DOHH2 (cell line): ENCODE measurements around the gene BNC2.

Source experiments
- H3F3A ChIP-seq: fragments of 200-600 bp; sonication (generic), shearing (Covaris generic); 2 replicates; pipeline ENCODE4 v1.6.0; 2016; ENCODE audit warnings: antibody characterized with exemption, mild to moderate bottlenecking; ENCODE audit not compliant: control insufficient read depth, insufficient read depth
- H3K27ac ChIP-seq: fragments of 200-600 bp; sonication (generic); 2 replicates; pipeline ENCODE4 v1.5.1; 2014; ENCODE audit warnings: low read depth, mild to moderate bottlenecking, low read length, moderate library complexity
- H3K27me3 ChIP-seq: fragments of 200-600 bp; sonication (generic); 2 replicates; pipeline ENCODE4 v1.6.1; 2014; ENCODE audit warnings: mild to moderate bottlenecking, low read length, mixed read lengths; ENCODE audit not compliant: control insufficient read depth
- H3K36me3 ChIP-seq: fragments of 200-600 bp; sonication (generic); 2 replicates; pipeline ENCODE4 v1.6.1; 2014; ENCODE audit warnings: mild to moderate bottlenecking, low read length, moderate library complexity, mixed read lengths; ENCODE audit not compliant: control insufficient read depth
- H3K4me1 ChIP-seq: fragments of 200-600 bp; sonication (generic); 2 replicates; pipeline ENCODE4 v1.6.1; 2014; ENCODE audit warnings: mild to moderate bottlenecking, low read length, mixed read lengths; ENCODE audit not compliant: control insufficient read depth
- H3K4me2 ChIP-seq: fragments of 200-600 bp; sonication (generic); 2 replicates; pipeline ENCODE4 v1.6.0; 2014; ENCODE audit warnings: mild to moderate bottlenecking, low read length, moderate library complexity
- H3K4me3 ChIP-seq: fragments of 200-600 bp; sonication (generic); 2 replicates; pipeline ENCODE4 v1.5.1; 2014; ENCODE audit warnings: mild to moderate bottlenecking, low read length, mixed read lengths
- H3K79me2 ChIP-seq: fragments of 200-600 bp; sonication (generic); 2 replicates; pipeline ENCODE4 v1.6.1; 2014; ENCODE audit warnings: mild to moderate bottlenecking, low read length, mixed read lengths; ENCODE audit not compliant: control insufficient read depth
- H3K9me2 ChIP-seq: fragments of 200-600 bp; sonication (generic); replicated peaks from 2 replicates; pipeline ENCODE4 v1.6.1; 2014; ENCODE audit warnings: mild to moderate bottlenecking, low read length, mixed read lengths; ENCODE audit not compliant: control insufficient read depth
- H3K9me3 ChIP-seq: fragments of 200-600 bp; sonication (generic); 2 replicates; pipeline ENCODE4 v1.6.1; 2014; ENCODE audit warnings: antibody characterized with exemption, low read length, mixed read lengths; ENCODE audit not compliant: control insufficient read depth, insufficient read depth
- H4K20me1 ChIP-seq: fragments of 200-600 bp; sonication (generic); 2 replicates; pipeline ENCODE4 v1.6.0; 2014; ENCODE audit warnings: low read depth, mild to moderate bottlenecking, antibody characterized with exemption, low read length, moderate library complexity; ENCODE audit not compliant: control insufficient read depth, insufficient read depth
- EZH2phosphoT487 ChIP-seq: fragments of 200-600 bp; sonication (generic); IDR thresholded peaks from 2 replicates; pipeline ENCODE4 v1.6.1; 2017; ENCODE audit warnings: borderline replicate concordance, mild to moderate bottlenecking, antibody characterized with exemption, low read length, moderate library complexity, mixed read lengths
- TF ChIP-seq, protein P1 (sequence below): fragments of 200-600 bp; sonication (generic); IDR thresholded peaks from one replicate; pipeline ENCODE4 v1.5.1; 2014; ENCODE audit warnings: antibody characterized with exemption, mild to moderate bottlenecking, low read depth, low read length; ENCODE audit not compliant: poor library complexity, severe bottlenecking

BNC2 gene

GRCh38 chr9:16612627-16613026, 257.8 kb downstream of the BNC2 start:
- Histone ChIP-seq H3K4me1 (no peaks in the 10 kb centered on the region), H3F3A (no peaks in the 10 kb centered on the region), H3K36me3 (no peaks in the 10 kb centered on the region), H4K20me1 (no peaks in the 10 kb centered on the region), H3K4me3 (no peak overlapping the region), H3K4me2 (no peak overlapping the region), H3K27ac (no peak overlapping the region), H3K9me2 (no peaks in the 10 kb centered on the region), H3K27me3 (no peaks in the 10 kb centered on the region), H3K9me3 (no peaks in the 10 kb centered on the region), H3K79me2 (no peaks in the 10 kb centered on the region)
- no peak for TF ChIP-seq EZH2phosphoT487
- TF ChIP-seq, protein P1, sequence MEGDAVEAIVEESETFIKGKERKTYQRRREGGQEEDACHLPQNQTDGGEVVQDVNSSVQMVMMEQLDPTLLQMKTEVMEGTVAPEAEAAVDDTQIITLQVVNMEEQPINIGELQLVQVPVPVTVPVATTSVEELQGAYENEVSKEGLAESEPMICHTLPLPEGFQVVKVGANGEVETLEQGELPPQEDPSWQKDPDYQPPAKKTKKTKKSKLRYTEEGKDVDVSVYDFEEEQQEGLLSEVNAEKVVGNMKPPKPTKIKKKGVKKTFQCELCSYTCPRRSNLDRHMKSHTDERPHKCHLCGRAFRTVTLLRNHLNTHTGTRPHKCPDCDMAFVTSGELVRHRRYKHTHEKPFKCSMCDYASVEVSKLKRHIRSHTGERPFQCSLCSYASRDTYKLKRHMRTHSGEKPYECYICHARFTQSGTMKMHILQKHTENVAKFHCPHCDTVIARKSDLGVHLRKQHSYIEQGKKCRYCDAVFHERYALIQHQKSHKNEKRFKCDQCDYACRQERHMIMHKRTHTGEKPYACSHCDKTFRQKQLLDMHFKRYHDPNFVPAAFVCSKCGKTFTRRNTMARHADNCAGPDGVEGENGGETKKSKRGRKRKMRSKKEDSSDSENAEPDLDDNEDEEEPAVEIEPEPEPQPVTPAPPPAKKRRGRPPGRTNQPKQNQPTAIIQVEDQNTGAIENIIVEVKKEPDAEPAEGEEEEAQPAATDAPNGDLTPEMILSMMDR: no peak

GRCh38 chr9:16611983-16612382, 258.5 kb downstream of the BNC2 start:
- H3K4me1 ChIP-seq: no peaks in the 10 kb centered on the region
- no peaks in the 10 kb centered on the region for H4K20me1 ChIP-seq
- H3K79me2 ChIP-seq: no peaks in the 10 kb centered on the region
- no peaks in the 10 kb centered on the region for H3K27me3 ChIP-seq
- no peaks in the 10 kb centered on the region for H3K9me2 ChIP-seq
- H3K4me3 ChIP-seq: no peak overlapping the region
- no peak overlapping the region for H3K27ac ChIP-seq
- H3K36me3 ChIP-seq: no peaks in the 10 kb centered on the region
- TF ChIP-seq, protein P1: no peak
- no peak for TF ChIP-seq EZH2phosphoT487
- H3K4me2 ChIP-seq: no peak overlapping the region
- no peaks in the 10 kb centered on the region for H3F3A ChIP-seq
- no peaks in the 10 kb centered on the region for H3K9me3 ChIP-seq

- Histone ChIP-seq H3K36me3 (no peaks in the 10 kb centered on the region), H3F3A (no peaks in the 10 kb centered on the region), H3K4me3 (no peak overlapping the region), H3K79me2 (no peaks in the 10 kb centered on the region), H3K9me2 (no peaks in the 10 kb centered on the region), H3K27ac (no peak overlapping the region), H3K9me3 (no peaks in the 10 kb centered on the region), H4K20me1 (no peaks in the 10 kb centered on the region), H3K4me2 (no peak overlapping the region), H3K27me3 (no peaks in the 10 kb centered on the region), H3K4me1 (no peaks in the 10 kb centered on the region)
- TF ChIP-seq EZH2phosphoT487: no peak
- TF ChIP-seq, protein P1: no peak
These were observed 259.5 kb downstream of the BNC2 start for GRCh38 chr9:16611001-16611400.

- H3K4me1 ChIP-seq: no peaks in the 10 kb centered on the region
- no peak overlapping the region for H3K4me2 ChIP-seq
- no peak overlapping the region for H3K4me3 ChIP-seq
- no peak overlapping the region for H3K27ac ChIP-seq
- H3K9me3 ChIP-seq: no peaks in the 10 kb centered on the region
- H3K27me3 ChIP-seq: no peaks in the 10 kb centered on the region
- H3K79me2 ChIP-seq: no peaks in the 10 kb centered on the region
- TF ChIP-seq, protein P1: no peak
- no peak for TF ChIP-seq EZH2phosphoT487
- no peaks in the 10 kb centered on the region for H4K20me1 ChIP-seq
- no peaks in the 10 kb centered on the region for H3F3A ChIP-seq
- no peaks in the 10 kb centered on the region for H3K9me2 ChIP-seq
- H3K36me3 ChIP-seq: no peaks in the 10 kb centered on the region
These were observed 259.9 kb downstream of the BNC2 start for GRCh38 chr9:16610538-16610937.
